Renal cortex interstitium (tissue), 11 donors: ENCODE data around the gene VPS18. TPM values are rescaled to one million over a fixed set of nuclear protein-coding genes. Genes with fewer than 3 reads are reported as not detected.

Experiments used
- DNase-seq, 11 donors: peaks; one replicate each; pipeline ENCODE4 v3.0.0-alpha.2; 2013; ENCODE audit warnings: low read depth in 9 of 11, low spot score in 4 of 11; ENCODE audit errors: extremely low read depth in 1 of 11
- polyA plus RNA-seq, 3 donors: library from polyadenylated mRNA; unstranded; fragments of 120-200 nt; gene quantifications; one replicate each; pipeline ENCODE4 v1.2.1, GENCODE V29; 2013; ENCODE audit not compliant: insufficient read length in 3 of 3

The VPS18 gene
- polyA plus RNA-seq, 3 donors: 15.5 to 19.2 (median 17.2) TPM

DNA sequence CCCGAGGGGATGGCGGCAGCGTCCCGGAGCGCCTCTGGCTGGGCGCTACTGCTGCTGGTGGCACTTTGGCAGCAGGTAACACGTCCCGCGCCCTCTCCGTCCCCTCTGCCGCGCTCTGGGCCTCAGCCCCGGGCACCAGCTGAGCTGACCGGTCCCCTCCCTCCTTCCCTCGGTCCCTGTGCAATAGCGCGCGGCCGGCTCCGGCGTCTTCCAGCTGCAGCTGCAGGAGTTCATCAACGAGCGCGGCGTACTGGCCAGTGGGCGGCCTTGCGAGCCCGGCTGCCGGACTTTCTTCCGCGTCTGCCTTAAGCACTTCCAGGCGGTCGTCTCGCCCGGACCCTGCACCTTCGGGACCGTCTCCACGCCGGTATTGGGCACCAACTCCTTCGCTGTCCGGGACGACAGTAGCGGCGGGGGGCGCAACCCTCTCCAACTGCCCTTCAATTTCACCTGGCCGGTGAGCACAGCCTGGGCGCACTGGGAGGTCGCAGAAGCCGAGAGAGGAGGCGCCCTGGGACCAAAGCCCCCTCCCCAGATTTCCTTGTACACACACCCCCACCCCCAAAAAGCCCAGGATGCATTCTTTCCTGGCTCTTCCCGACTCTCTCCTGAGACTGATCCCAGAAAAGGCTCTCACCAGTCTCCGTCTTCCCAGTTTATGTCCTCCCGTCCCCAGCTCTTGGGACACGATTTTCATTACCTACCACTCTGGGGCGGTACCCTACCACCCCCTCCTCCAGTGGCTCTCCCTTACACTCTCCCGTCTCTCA is 35.6 kb downstream of the VPS18 start:
- no peak for DNase-seq

GRCh38 chr15:40930430-40931299 is 36.4 kb downstream of the VPS18 start:
- DNase-seq: no peak

DNA sequence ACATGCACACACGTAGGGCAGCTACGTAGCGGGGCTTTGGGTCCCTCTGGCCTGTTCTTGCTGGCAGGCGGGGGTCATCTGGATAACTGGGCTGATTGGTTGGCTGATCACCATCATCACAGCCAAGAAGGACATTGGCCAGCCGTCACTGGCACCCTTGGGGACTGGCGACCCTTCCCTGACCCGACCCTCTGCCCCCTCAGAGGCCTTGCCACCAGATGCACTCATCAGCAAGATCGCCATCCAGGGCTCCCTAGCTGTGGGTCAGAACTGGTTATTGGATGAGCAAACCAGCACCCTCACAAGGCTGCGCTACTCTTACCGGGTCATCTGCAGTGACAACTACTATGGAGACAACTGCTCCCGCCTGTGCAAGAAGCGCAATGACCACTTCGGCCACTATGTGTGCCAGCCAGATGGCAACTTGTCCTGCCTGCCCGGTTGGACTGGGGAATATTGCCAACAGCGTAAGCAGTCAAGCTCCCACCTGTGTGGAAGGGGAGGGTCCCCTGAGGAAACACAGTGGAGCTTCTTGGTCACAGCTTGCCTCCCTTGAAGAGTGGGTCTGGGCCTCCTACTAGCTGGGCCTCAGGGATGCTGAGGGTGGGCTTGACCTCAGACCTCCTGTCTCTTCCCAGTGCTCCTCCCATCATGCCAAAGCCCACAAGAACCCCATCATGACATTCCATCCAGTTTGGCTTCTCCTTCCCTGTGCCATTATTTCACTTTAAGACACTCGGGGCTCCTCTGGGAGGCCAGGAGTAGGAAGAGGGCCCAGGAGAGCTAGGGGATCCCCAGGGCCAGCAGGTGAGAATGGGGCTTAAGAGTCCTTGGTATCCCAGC is 37.3 kb downstream of the VPS18 start:
- DNase-seq: no peak

GRCh38 chr15:40932156-40932555 is 37.9 kb downstream of the VPS18 start:
- no peak for DNase-seq

DNA sequence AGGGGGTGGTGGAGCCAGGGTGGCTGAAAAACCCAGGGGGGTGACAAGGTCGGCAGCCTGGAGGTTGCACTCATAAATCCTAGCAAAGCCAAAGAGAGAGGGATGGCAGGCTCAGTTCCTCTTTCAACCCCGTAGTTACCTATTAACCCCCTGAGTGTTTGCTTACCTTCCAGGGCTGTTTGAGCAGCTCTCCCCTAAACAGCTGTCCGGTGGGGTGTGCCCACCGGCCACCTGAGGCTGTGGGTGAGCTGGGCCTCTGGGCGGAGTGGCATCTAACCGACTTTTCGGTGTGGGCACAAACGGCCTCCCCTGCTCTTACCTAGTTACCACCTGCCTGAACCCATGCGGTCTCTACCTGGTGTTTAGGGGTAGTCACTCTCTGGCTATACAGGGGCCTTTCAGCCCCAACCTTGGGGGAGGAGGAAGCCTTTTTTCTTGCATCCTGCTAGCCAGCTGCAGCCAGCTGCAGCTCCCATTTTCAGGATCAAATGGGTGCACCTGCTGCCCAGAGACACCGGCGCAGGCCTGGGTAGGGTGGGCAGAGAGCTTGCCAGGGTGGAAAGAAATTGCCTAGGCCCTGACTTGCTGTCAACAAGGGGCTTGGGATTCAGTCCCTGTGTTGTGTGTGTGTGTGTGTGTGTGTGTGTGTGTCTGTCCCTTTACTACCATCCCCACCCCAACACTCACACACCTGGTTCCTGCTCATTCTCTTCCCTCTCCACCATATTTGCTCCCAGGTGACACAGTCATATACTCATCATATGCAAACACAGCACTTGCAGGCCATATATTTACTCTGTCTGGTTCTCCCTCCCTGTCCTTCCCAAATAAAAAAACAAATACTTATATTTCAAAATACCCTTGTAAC is 38.6 kb downstream of the VPS18 start:
- no peak for DNase-seq

- DNase-seq: no peak
Observed at GRCh38 chr15:40933517-40933902, 39.3 kb downstream of the VPS18 start.

DNA sequence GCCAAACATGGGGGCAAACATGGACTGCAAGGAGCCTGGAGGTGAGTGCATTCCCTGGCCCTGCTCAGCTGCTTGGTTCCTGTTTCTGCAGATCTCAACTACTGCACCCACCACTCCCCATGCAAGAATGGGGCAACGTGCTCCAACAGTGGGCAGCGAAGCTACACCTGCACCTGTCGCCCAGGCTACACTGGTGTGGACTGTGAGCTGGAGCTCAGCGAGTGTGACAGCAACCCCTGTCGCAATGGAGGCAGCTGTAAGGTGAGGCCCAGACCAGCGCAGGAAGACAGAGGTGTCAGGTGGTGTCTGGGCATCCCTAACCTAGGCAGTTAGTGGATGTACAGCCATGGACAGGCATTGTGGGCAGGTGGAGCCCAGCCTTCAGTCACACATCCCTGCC is 40.2 kb downstream of the VPS18 start:
- no peak for DNase-seq

DNA sequence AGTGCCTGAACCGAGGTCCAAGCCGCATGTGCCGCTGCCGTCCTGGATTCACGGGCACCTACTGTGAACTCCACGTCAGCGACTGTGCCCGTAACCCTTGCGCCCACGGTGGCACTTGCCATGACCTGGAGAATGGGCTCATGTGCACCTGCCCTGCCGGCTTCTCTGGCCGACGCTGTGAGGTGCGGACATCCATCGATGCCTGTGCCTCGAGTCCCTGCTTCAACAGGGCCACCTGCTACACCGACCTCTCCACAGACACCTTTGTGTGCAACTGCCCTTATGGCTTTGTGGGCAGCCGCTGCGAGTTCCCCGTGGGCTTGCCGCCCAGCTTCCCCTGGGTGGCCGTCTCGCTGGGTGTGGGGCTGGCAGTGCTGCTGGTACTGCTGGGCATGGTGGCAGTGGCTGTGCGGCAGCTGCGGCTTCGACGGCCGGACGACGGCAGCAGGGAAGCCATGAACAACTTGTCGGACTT is 42.0 kb downstream of the VPS18 start:
- no peak for DNase-seq

- DNase-seq: no peak
Observed at GRCh38 chr15:40936709-40937666, 42.7 kb downstream of the VPS18 start.

DNA sequence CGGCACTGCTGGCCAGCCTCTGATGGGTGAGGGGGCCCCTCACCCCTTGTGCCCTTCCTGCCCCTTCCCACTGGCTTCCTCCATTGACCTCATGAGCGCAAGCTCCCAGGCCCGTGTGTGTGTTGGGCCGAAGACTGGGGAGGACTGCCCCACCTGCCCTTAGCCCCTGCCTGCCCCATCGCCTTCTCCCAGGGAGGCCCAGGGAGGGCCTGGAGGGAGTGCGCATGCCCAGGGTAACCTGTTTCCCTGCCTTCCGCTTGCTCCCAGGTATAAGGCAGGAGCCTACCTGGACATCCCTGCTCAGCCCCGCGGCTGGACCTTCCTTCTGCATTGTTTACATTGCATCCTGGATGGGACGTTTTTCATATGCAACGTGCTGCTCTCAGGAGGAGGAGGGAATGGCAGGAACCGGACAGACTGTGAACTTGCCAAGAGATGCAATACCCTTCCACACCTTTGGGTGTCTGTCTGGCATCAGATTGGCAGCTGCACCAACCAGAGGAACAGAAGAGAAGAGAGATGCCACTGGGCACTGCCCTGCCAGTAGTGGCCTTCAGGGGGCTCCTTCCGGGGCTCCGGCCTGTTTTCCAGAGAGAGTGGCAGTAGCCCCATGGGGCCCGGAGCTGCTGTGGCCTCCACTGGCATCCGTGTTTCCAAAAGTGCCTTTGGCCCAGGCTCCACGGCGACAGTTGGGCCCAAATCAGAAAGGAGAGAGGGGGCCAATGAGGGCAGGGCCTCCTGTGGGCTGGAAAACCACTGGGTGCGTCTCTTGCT is 43.7 kb downstream of the VPS18 start:
- no peak for DNase-seq

- no peak for DNase-seq
Observed at GRCh38 chr15:40938536-40938870, 44.3 kb downstream of the VPS18 start.

- no peak for DNase-seq
Observed at GRCh38 chr15:40940296-40940801, 46.1 kb downstream of the VPS18 start.

DNA sequence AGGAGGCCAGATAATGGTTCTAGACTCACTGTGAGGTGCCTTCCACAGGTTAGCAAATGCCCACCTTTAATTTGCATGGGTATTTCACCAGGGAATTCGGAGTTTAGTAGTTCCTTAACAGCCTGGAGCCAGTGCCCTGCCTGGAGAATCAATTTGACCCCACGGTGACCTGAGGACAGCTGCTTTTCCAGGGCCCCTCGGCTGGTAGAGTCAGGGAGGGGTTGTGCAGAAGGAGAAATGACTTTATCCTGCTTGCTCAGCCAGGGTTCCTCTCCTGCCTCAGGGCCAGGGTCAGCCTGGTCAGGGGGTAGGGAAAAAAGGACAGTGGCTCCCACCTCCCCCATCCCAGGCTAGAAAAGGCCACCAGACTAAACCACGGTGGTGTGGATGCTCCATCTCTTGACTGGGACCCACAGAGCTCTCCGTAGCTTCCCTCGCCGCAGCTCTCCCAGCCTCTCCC is 46.8 kb downstream of the VPS18 start:
- no peak for DNase-seq

DNA sequence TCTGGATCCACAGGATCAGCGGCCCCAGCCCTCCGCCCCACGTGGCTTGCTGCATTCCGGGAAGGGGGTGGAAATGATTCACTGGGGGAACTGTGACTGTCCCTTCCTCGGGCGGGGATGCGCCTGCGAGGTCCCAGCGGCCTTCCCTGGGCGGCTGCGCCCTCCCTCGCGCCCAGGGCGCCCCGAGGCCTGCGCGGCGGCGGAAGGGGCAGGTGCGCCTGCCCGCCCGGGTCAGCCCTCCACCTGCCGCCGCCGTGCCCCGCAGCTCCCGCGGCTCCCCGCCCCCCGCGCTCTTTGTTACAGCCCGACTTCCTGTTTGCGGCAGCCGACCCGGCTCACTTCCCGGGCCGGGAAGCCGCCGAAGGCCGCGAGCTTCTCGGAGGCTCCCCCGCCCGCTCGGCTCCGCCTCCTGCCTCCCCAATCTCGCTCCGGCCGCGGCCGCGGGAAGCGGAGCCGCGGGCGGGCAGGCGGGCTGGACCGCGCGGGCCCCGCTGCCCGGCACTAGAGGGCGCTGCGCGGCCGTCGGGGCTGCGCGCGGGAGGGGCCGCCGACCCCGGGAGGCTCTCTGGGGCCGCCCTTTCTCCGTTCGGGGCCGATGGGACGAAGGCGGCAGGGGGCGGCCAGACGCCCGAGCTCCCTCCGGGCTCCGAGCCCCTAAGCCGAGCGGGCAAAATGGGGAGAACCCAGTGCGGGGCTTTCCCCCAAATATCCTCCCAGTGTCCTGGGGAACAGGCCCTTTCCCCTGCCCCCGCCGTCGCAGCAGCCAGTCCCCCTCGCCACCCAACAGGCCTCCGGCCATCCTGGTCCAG is 47.5 kb downstream of the VPS18 start:
- DNase-seq: peak in 7 of 11 donors; percentile 62 to 80 (median 76)

- DNase-seq: no peak
Observed at GRCh38 chr15:40942337-40942854, 48.1 kb downstream of the VPS18 start.
